GM23248 (cell line): ENCODE measurements around the gene FDXACB1. TPM values are rescaled to one million over a fixed set of nuclear protein-coding genes. Genes with fewer than 3 reads are reported as not detected.
"Not testable (repeated sequence)": the region's sequence is repeated elsewhere in the genome, so short reads cannot be mapped to it uniquely, and the experiment has no call there.

Experiments used
- DNase-seq: peaks from one replicate; pipeline ENCODE4 v3.0.0-alpha.2; 2015
- H2AFZ ChIP-seq: fragments of 200-600 bp; sonication (generic); 2 replicates; pipeline ENCODE4 v1.6.1; 2016; ENCODE audit warnings: antibody characterized with exemption
- H3F3A ChIP-seq: fragments of 200-600 bp; sonication (generic); 2 replicates; pipeline ENCODE4 v1.6.1; 2016; ENCODE audit warnings: mild to moderate bottlenecking, antibody characterized with exemption, mixed run types; ENCODE audit not compliant: insufficient read depth
- H3K27ac ChIP-seq: fragments of 200-600 bp; sonication (generic); 2 replicates; pipeline ENCODE4 v1.5.1; 2016; ENCODE audit warnings: mild to moderate bottlenecking
- H3K27me3 ChIP-seq: fragments of 200-600 bp; sonication (generic); replicated peaks from 2 replicates; pipeline ENCODE4 v1.6.1; 2016; ENCODE audit warnings: mild to moderate bottlenecking; ENCODE audit not compliant: insufficient read depth
- H3K36me3 ChIP-seq: fragments of 200-600 bp; sonication (generic); 2 replicates; pipeline ENCODE4 v1.6.1; 2016; ENCODE audit warnings: low read depth, mild to moderate bottlenecking
- H3K4me1 ChIP-seq: fragments of 200-600 bp; sonication (generic); 2 replicates; pipeline ENCODE4 v1.6.1; 2016; ENCODE audit warnings: mild to moderate bottlenecking; ENCODE audit not compliant: insufficient read depth
- H3K4me2 ChIP-seq: fragments of 200-600 bp; sonication (generic); one replicate; pipeline ENCODE4 v1.6.1; 2016; ENCODE audit warnings: mild to moderate bottlenecking; ENCODE audit not compliant: unreplicated experiment
- H3K4me3 ChIP-seq: fragments of 200-600 bp; sonication (generic); 2 replicates; pipeline ENCODE4 v1.5.1; 2016; ENCODE audit warnings: mild to moderate bottlenecking
- H3K79me2 ChIP-seq: fragments of 200-600 bp; sonication (generic); 2 replicates; pipeline ENCODE4 v1.6.1; 2016; ENCODE audit warnings: mild to moderate bottlenecking; ENCODE audit not compliant: insufficient read depth
- H3K9ac ChIP-seq: fragments of 200-600 bp; sonication (generic); 2 replicates; pipeline ENCODE4 v1.6.1; 2016; ENCODE audit warnings: mild to moderate bottlenecking
- H3K9me2 ChIP-seq: fragments of 200-600 bp; sonication (generic); 2 replicates; pipeline ENCODE4 v1.6.1; 2016; ENCODE audit warnings: mixed run types, mild to moderate bottlenecking, moderate library complexity; ENCODE audit not compliant: insufficient read depth
- H3K9me3 ChIP-seq: fragments of 200-600 bp; sonication (generic); one replicate; pipeline ENCODE4 v1.6.1; 2017; ENCODE audit warnings: low read depth
- H4K20me1 ChIP-seq: fragments of 200-600 bp; sonication (generic); 2 replicates; pipeline ENCODE4 v1.6.0; 2016; ENCODE audit not compliant: insufficient read depth
- EZH2 ChIP-seq: fragments of 200-600 bp; sonication (generic); IDR thresholded peaks from 2 replicates; pipeline ENCODE4 v1.6.1; 2018; ENCODE audit warnings: antibody characterized with exemption, mild to moderate bottlenecking; ENCODE audit not compliant: insufficient read depth, poor library complexity, severe bottlenecking
- EZH2phosphoT487 ChIP-seq: fragments of 200-600 bp; sonication (generic); IDR thresholded peaks from 2 replicates; pipeline ENCODE4 v1.6.1; 2018; ENCODE audit warnings: antibody characterized with exemption, moderate library complexity, mild to moderate bottlenecking, low read depth; ENCODE audit not compliant: insufficient read depth
- whole genome bisulfite sequencing, 2 experiments: methylation state at CpG; one replicate each; pipeline ENCODE4 v1.1.6; 2015 to 2017; ENCODE audit warnings: low lambda C conversion rate in 2 of 2, low coverage in 1 of 2; ENCODE audit errors: missing lambda C conversion rate in 2 of 2; 5-methylcytosine and 5-hydroxymethylcytosine counted together
- in situ Hi-C: fragments of 300-500 bp; cut with MboI; formaldehyde crosslinking; loops from 2 replicates; pipeline ENCODE4 v1.15.0; 2020
- polyA plus RNA-seq: library from polyadenylated mRNA; unstranded; fragments of >200 nt; fragmentation: Nextera tagmentation; extraction: Ambion mirVana; gene quantifications from 2 replicates; pipeline ENCODE4 v1.2.1, GENCODE V29; 2016
- total RNA-seq: library from RNA; depleted of rRNA; stranded (reverse); fragments of >200 nt; shearing (Covaris generic); gene quantifications from 2 replicates; pipeline ENCODE4 v1.2.3, GENCODE V29; 2014

FDXACB1 gene
- total and polyA plus RNA-seq, 2 experiments from 2014 or later: 2.1 to 2.2 TPM

GRCh38 chr11:111905411-111905810 is 26.4 kb upstream of the FDXACB1 start:
- Histone ChIP-seq H3F3A (peaks cover 33% of the 10 kb centered on the region), H3K79me2 (no peaks in the 10 kb centered on the region), H3K27me3 (no peaks in the 10 kb centered on the region), H3K27ac (no peak overlapping the region), H3K9me2 (no peaks in the 10 kb centered on the region), H3K9ac (no peak overlapping the region), H2AFZ (peak overlapping the region; percentile 24; the same call in 1 of the 2 replicates), H4K20me1 (no peaks in the 10 kb centered on the region), H3K4me1 (peaks cover 5% of the 10 kb centered on the region), H3K36me3 (0 out of 2 replicates have a peak, but pooled peaks cover 6% of the 10 kb centered on the region), H3K4me2 (no peak overlapping the region), H3K9me3 (no peaks in the 10 kb centered on the region), H3K4me3 (no peak overlapping the region)
- no peak for TF ChIP-seq EZH2phosphoT487
- TF ChIP-seq EZH2: no peak
- 44 to 47% methylated on average over 2 of the region's 2 CpGs for whole genome bisulfite sequencing, 2 experiments
- DNase-seq: no peak
- in situ Hi-C loops: no loop called here

DNA sequence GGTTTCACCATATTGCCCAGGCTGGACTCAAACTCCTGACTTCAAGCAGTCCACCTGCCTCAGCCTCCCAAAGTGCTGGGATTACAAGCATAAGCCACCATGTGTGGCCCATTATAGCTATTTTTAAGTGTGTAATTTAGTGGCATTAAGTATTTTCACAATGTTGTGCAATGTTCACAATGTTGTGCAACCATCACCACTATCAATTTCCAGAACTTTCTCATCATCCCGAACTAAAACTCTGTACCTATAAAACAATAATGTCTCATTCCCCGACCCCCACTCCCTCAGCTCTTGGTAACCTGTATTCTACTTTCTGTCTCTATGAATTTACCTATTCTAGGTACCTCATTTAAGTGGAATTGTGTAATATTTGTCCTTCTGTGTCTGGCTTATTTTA is 7.9 kb upstream of the FDXACB1 start:
- H4K20me1 ChIP-seq: no peaks in the 10 kb centered on the region
- no peak overlapping the region for H3K27ac ChIP-seq
- 65 to 73% methylated on average over 2 of the region's 2 CpGs for WGBS, 2 experiments
- H3K9me2 ChIP-seq: no peaks in the 10 kb centered on the region
- no peaks in the 10 kb centered on the region for H3K4me1 ChIP-seq
- H3F3A ChIP-seq: no peaks in the 10 kb centered on the region
- H3K79me2 ChIP-seq: no peaks in the 10 kb centered on the region
- H3K27me3 ChIP-seq: no peaks in the 10 kb centered on the region
- no peak overlapping the region for H3K9ac ChIP-seq
- in situ Hi-C loops: no loop called here
- no peak overlapping the region for H2AFZ ChIP-seq
- H3K4me3 ChIP-seq: no peak overlapping the region
- H3K9me3 ChIP-seq: no peaks in the 10 kb centered on the region
- no peak for DNase-seq
- no peak overlapping the region for H3K4me2 ChIP-seq
- TF ChIP-seq EZH2phosphoT487 (no peak), EZH2 (no peak)
- H3K36me3 ChIP-seq: no peaks in the 10 kb centered on the region

GRCh38 chr11:111886032-111886431 is 7.1 kb upstream of the FDXACB1 start:
- Histone ChIP-seq H3F3A (no peaks in the 10 kb centered on the region), H3K27me3 (no peaks in the 10 kb centered on the region), H3K4me3 (no peak overlapping the region), H3K4me2 (no peak overlapping the region), H2AFZ (no peak overlapping the region), H3K9me2 (no peaks in the 10 kb centered on the region), H4K20me1 (no peaks in the 10 kb centered on the region), H3K9me3 (no peaks in the 10 kb centered on the region), H3K79me2 (no peaks in the 10 kb centered on the region), H3K27ac (no peak overlapping the region), H3K4me1 (no peaks in the 10 kb centered on the region), H3K36me3 (no peaks in the 10 kb centered on the region), H3K9ac (no peak overlapping the region)
- TF ChIP-seq EZH2phosphoT487 (no peak), EZH2 (no peak)
- in situ Hi-C loops: no loop called here
- WGBS, 2 experiments: 82 to 83% methylated on average over 4 of the region's 4 CpGs
- DNase-seq: no peak

DNA sequence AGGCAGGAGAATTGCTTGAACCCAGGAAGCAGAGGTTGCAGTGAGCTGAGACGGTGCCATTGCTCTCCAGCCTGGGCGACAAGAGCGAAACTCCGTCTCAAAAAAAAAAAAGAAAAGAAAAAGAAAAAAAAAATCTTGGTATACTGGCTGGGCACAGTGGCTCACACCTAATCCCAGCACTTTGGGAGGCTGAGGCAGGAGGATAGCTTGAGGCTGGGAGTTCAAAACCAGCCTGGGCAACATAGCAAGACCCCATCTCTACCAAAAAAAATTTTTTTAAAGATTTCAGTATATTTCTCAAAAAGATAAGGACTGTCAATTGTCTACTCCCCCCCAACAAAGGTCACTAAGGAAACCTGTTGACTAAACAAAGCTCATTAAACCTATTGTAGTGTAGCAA is 6.1 kb upstream of the FDXACB1 start:
- H4K20me1 ChIP-seq, H3K4me3 ChIP-seq, H3K27me3 ChIP-seq, H2AFZ ChIP-seq, H3F3A ChIP-seq, H3K4me2 ChIP-seq, H3K9ac ChIP-seq, H3K36me3 ChIP-seq, H3K4me1 ChIP-seq, DNase-seq, H3K79me2 ChIP-seq, H3K9me3 ChIP-seq, in situ Hi-C loops, H3K9me2 ChIP-seq, H3K27ac ChIP-seq: not testable (repeated sequence)
- 85% methylated on average over 4 of the region's 4 CpGs; no CpG with 5 or more reads in 1 of the 2 experiments for WGBS, 2 experiments

DNA sequence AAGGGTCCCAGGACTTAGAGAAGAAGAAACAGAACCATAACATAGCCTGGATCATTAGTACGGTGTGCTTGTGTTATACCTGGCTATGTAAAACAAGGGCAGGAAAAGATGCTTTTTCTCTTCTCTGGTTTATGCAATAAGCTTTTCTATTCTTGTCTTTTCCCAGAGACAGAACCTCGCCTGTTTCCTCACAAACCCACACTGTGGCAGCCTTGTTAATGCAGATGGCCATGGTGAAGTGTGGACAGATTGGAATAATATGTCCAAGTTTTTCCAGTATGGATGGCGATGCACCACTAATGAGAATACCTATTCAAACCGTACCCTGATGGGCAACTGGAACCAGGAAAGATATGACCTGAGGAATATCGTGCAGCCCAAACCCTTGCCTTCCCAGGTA is 3.2 kb upstream of the FDXACB1 start:
- Histone ChIP-seq H3K27me3 (no peaks in the 10 kb centered on the region), H3K36me3 (no peaks in the 10 kb centered on the region), H3K4me3 (no peak overlapping the region), H2AFZ (no peak overlapping the region), H3K27ac (no peak overlapping the region), H3K4me1 (peaks cover 6% of the 10 kb centered on the region; the same call in 1 of the 2 replicates), H3K79me2 (no peaks in the 10 kb centered on the region), H3K9ac (no peak overlapping the region), H3K9me2 (no peaks in the 10 kb centered on the region), H4K20me1 (no peaks in the 10 kb centered on the region), H3K9me3 (no peaks in the 10 kb centered on the region), H3F3A (peaks cover 11% of the 10 kb centered on the region; the same call in 1 of the 2 replicates), H3K4me2 (no peak overlapping the region)
- 94% methylated on average over 5 of the region's 5 CpGs for WGBS, 2 experiments
- TF ChIP-seq EZH2phosphoT487: no peak
- TF ChIP-seq EZH2: no peak
- in situ Hi-C loops: no loop called here
- DNase-seq: no peak
